SK-N-MC (cell line): ENCODE data around the gene UBE2K.
"Not testable (repeated sequence)": the region's sequence is repeated elsewhere in the genome, so short reads cannot be mapped to it uniquely, and the experiment has no call there.

Source experiments
- EZH2 ChIP-seq: fragments of 200-600 bp; sonication (generic); IDR thresholded peaks from one replicate; pipeline ENCODE4 v1.6.1; 2017; ENCODE audit warnings: antibody characterized with exemption
- POLR2AphosphoS5 ChIP-seq: IDR thresholded peaks from 2 replicates; pipeline ENCODE4 v1.6.1; 2012; ENCODE audit warnings: mild to moderate bottlenecking, low read depth, low read length, borderline replicate concordance

DNA sequence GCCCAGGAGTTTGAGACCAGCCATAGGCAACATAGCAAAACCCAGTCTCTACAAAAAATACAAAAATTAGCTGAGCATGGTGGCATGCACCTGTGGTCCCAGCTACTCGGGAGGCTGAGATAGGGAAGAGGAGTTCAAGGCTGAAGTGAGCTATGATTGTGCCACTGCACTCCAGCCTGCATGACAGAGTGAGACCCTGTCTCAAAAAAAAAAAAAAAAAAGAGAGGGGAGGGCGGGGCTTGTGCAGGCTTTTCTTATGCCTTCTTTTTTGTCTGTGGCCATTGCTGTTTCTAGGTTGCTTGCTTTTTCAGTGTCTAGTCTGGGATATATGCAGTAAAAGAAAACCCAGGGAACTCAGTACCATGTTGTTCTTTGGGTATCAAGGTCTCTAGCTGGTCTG is 16.9 kb upstream of the UBE2K start:
- TF ChIP-seq EZH2, POLR2AphosphoS5: not testable (repeated sequence)
